ENCODE measurements around the gene TSPEAR.

GRCh38 chr21:44477712-44478111, 233.7 kb downstream of the TSPEAR start:
- TF ChIP-seq POLR2A (IDR thresholded peaks at IDR 0.05): no peak
- no peak for TF ChIP-seq CTCF (IDR thresholded peaks at IDR 0.05)
- TF ChIP-seq EP300 (IDR thresholded peaks at IDR 0.05): no peak
